ENCODE data around the gene COL5A1.

Gene COL5A1

DNA sequence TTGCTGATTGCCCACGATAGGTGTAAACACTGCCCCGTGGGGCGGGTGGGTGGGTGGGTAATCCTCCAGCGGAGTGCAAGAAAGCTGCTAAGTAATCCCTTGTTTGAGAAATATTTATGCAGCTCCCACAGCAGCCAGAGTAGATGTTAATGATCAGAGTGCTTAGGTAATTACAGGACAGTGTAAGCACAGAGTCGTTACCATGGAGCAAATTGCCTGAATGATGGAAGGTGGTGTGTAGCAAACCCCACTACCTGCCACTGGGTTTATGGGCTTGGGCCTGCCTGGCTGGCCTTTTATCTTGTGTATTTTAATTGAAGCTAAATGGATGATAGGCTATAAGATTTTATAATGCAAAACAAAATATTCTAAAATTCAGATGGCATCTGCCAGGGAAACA, 110.0 kb downstream of the COL5A1 start:
- Histone ChIP-seq H3F3A (ENCODE audit: insufficient read depth, low read length) (no peaks in the 10 kb centered on the region), H4K20me1 (ENCODE audit: insufficient read depth, low read length) (no peaks in the 10 kb centered on the region), H3K4me1 (ENCODE audit: insufficient read depth, low read length, severe bottlenecking) (no peaks in the 10 kb centered on the region), H3K36me3 (ENCODE audit: insufficient read depth, low read length) (no peaks in the 10 kb centered on the region), H3K4me2 (ENCODE audit: low read length) (no peak overlapping the region), H3K9ac (ENCODE audit: low read length) (no peak overlapping the region), H3K9me3 (ENCODE audit: low read length) (no peaks in the 10 kb centered on the region), H3K9me2 (ENCODE audit: low read depth, low read length) (no peaks in the 10 kb centered on the region), H3K27me3 (ENCODE audit: insufficient read depth, low read length) (peaks cover 4% of the 10 kb centered on the region), H2AFZ (ENCODE audit: low read length) (no peak overlapping the region), H3K79me2 (ENCODE audit: insufficient read depth, low read length) (no peaks in the 10 kb centered on the region), H3K4me3 (ENCODE audit: low read depth, low read length, poor library complexity, severe bottlenecking) (no peak overlapping the region), H3K27ac (ENCODE audit: low read depth, low read length, poor library complexity, severe bottlenecking) (no peak overlapping the region)
- TF ChIP-seq, protein P1, sequence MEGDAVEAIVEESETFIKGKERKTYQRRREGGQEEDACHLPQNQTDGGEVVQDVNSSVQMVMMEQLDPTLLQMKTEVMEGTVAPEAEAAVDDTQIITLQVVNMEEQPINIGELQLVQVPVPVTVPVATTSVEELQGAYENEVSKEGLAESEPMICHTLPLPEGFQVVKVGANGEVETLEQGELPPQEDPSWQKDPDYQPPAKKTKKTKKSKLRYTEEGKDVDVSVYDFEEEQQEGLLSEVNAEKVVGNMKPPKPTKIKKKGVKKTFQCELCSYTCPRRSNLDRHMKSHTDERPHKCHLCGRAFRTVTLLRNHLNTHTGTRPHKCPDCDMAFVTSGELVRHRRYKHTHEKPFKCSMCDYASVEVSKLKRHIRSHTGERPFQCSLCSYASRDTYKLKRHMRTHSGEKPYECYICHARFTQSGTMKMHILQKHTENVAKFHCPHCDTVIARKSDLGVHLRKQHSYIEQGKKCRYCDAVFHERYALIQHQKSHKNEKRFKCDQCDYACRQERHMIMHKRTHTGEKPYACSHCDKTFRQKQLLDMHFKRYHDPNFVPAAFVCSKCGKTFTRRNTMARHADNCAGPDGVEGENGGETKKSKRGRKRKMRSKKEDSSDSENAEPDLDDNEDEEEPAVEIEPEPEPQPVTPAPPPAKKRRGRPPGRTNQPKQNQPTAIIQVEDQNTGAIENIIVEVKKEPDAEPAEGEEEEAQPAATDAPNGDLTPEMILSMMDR (IDR thresholded peaks at IDR 0.05; ENCODE audit: low read length): no peak
- no peak for TF ChIP-seq EZH2 (IDR thresholded peaks at IDR 0.05; ENCODE audit: borderline replicate concordance, low read length)

DNA sequence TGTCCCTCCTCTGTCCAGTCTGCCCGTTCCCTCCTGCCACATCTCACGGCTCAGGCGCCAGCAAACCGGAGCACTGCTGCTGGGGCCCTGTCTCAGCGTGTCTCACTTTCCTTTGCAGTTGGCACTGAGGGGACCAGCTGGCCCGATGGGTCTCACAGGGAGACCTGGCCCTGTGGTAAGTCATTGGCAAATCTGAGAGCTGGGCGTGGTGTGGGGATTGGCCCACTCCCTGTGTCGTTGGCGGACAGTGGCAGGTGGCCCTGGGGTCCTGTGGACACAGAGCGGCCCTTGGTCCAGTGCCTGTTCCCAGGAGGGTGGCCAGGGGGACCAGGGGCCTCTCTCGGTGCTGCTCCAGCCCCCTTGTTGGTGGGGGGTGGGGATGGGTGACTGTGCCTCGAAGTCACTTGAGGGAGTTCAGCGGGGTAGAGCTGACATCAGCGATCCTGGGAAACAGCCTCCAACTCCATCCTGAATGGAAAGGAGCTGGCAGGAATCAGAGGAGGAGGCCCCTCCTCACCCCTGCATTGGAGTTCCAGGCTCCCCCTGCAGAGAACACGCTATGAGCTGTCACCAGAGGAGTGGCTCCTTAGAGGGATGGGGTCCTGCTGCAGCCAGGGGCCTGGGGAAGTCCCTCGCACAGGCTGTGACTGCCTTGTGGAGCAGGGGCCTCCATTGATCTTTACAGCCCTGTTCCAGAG, 111.0 kb downstream of the COL5A1 start:
- Histone ChIP-seq H3K27me3 (ENCODE audit: insufficient read depth, low read length) (peaks cover 10% of the 10 kb centered on the region), H3K4me3 (ENCODE audit: low read depth, low read length, poor library complexity, severe bottlenecking) (no peak overlapping the region), H3K79me2 (ENCODE audit: insufficient read depth, low read length) (no peaks in the 10 kb centered on the region), H2AFZ (ENCODE audit: low read length) (no peak overlapping the region), H3K9ac (ENCODE audit: low read length) (no peak overlapping the region), H3K27ac (ENCODE audit: low read depth, low read length, poor library complexity, severe bottlenecking) (no peak overlapping the region), H3K4me2 (ENCODE audit: low read length) (no peak overlapping the region), H3F3A (ENCODE audit: insufficient read depth, low read length) (no peaks in the 10 kb centered on the region), H3K4me1 (ENCODE audit: insufficient read depth, low read length, severe bottlenecking) (no peaks in the 10 kb centered on the region), H4K20me1 (ENCODE audit: insufficient read depth, low read length) (no peaks in the 10 kb centered on the region), H3K36me3 (ENCODE audit: insufficient read depth, low read length) (no peaks in the 10 kb centered on the region), H3K9me2 (ENCODE audit: low read depth, low read length) (no peaks in the 10 kb centered on the region), H3K9me3 (ENCODE audit: low read length) (no peaks in the 10 kb centered on the region)
- no peak for TF ChIP-seq EZH2 (IDR thresholded peaks at IDR 0.05; ENCODE audit: borderline replicate concordance, low read length)
- TF ChIP-seq, protein P1 (IDR thresholded peaks at IDR 0.05; ENCODE audit: low read length): no peak

DNA sequence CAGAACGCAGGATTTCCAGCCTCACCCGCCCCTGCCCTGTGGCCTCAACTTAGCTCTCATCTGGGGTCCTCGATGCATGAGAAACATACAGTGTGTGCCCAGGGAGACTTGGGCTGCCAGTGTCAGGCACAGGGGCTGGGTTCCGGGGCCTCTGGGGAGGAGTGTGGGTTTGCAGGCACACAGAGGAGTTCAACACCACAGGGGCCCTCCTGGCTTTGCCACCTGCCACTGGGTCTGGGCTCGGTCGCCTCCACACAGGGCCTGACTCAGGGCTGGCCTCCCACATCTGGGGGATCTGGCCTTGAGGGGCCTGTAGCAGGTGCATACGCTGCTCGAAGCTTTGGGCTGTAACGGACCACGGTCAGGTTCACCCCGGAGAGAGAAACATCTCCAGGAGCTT, 111.6 kb downstream of the COL5A1 start:
- Histone ChIP-seq H3K4me1 (ENCODE audit: insufficient read depth, low read length, severe bottlenecking) (no peaks in the 10 kb centered on the region), H3K4me3 (ENCODE audit: low read depth, low read length, poor library complexity, severe bottlenecking) (no peak overlapping the region), H3K36me3 (ENCODE audit: insufficient read depth, low read length) (no peaks in the 10 kb centered on the region), H3F3A (ENCODE audit: insufficient read depth, low read length) (no peaks in the 10 kb centered on the region), H3K27ac (ENCODE audit: low read depth, low read length, poor library complexity, severe bottlenecking) (no peak overlapping the region), H3K27me3 (ENCODE audit: insufficient read depth, low read length) (peaks cover 10% of the 10 kb centered on the region), H3K4me2 (ENCODE audit: low read length) (no peak overlapping the region), H4K20me1 (ENCODE audit: insufficient read depth, low read length) (no peaks in the 10 kb centered on the region), H3K9me3 (ENCODE audit: low read length) (no peaks in the 10 kb centered on the region), H3K79me2 (ENCODE audit: insufficient read depth, low read length) (no peaks in the 10 kb centered on the region), H3K9me2 (ENCODE audit: low read depth, low read length) (no peaks in the 10 kb centered on the region), H2AFZ (ENCODE audit: low read length) (no peak overlapping the region), H3K9ac (ENCODE audit: low read length) (no peak overlapping the region)
- TF ChIP-seq, protein P1 (IDR thresholded peaks at IDR 0.05; ENCODE audit: low read length): no peak
- no peak for TF ChIP-seq EZH2 (IDR thresholded peaks at IDR 0.05; ENCODE audit: borderline replicate concordance, low read length)

All from OCI-LY1 (cell line).